Caco-2 (cell line): Measurements from ENCODE around the gene TDRD9. TPM values are rescaled to one million over a fixed set of nuclear protein-coding genes. Genes with fewer than 3 reads are reported as not detected.

Experiments used
- BruUV-seq: library from RNA; stranded (reverse); fragments of 400-500 nt; replicated peaks from 2 replicates; lab custom pipeline; 2021; lab: Mats Ljungman, UMichigan
- CTCF ChIA-PET: fragments of 300-600 bp; sonication (Branson Sonifier 250); formaldehyde crosslinking; loops from one replicate; lab custom pipeline; 2022; ENCODE audit warnings: antibody characterized with exemption; lab: Charles Lee
- POLR2A ChIA-PET: fragments of 300-600 bp; sonication (Branson Sonifier 250); formaldehyde crosslinking; loops from one replicate; lab custom pipeline; 2022; ENCODE audit warnings: antibody characterized with exemption; lab: Charles Lee
- DNase-seq, 2 experiments: peaks; one replicate each; pipeline versions ENCODE4 v3.0.0 to v3.0.0-alpha.2; 2020 to 2022
- H3K27me3 ChIP-seq: replicated peaks from 2 replicates; pipeline ENCODE4 v1.6.0; 2011; ENCODE audit warnings: low read length; ENCODE audit not compliant: control insufficient read depth, insufficient read depth
- H3K36me3 ChIP-seq: 2 replicates; pipeline ENCODE4 v1.5.1; 2011; ENCODE audit warnings: low read length; ENCODE audit not compliant: control insufficient read depth, insufficient read depth
- H3K4me1 ChIP-seq: fragments of 250-450 bp; sonication (Bioruptor Pico); 2 replicates; pipeline ENCODE4 v1.5.1; 2020; ENCODE audit warnings: mild to moderate bottlenecking
- H3K4me3 ChIP-seq: 2 replicates; pipeline ENCODE4 v1.5.1; 2011; ENCODE audit warnings: low read depth, mild to moderate bottlenecking, control low read depth, low read length
- H3K9me3 ChIP-seq: fragments of 250-450 bp; sonication (Bioruptor Pico); 2 replicates; pipeline ENCODE4 v1.5.1; 2020; ENCODE audit warnings: mild to moderate bottlenecking, moderate library complexity
- H3K27ac Mint-ChIP-seq: one replicate; pipeline ENCODE4 v1.8.0; 2022; ENCODE audit warnings: mixed read lengths; ENCODE audit not compliant: unreplicated experiment
- H3K27me3 Mint-ChIP-seq: one replicate; pipeline ENCODE4 v1.8.0; 2022; ENCODE audit warnings: mixed read lengths; ENCODE audit not compliant: insufficient read depth, unreplicated experiment
- H3K36me3 Mint-ChIP-seq: one replicate; pipeline ENCODE4 v1.8.0; 2022; ENCODE audit warnings: mild to moderate bottlenecking, mixed read lengths; ENCODE audit not compliant: insufficient read depth, unreplicated experiment
- H3K4me1 Mint-ChIP-seq: one replicate; pipeline ENCODE4 v1.8.0; 2022; ENCODE audit warnings: low read depth, mixed read lengths; ENCODE audit not compliant: unreplicated experiment
- H3K4me3 Mint-ChIP-seq: one replicate; pipeline ENCODE4 v1.8.0; 2022; ENCODE audit warnings: mild to moderate bottlenecking, moderate library complexity, mixed read lengths; ENCODE audit not compliant: unreplicated experiment
- H3K9me3 Mint-ChIP-seq: one replicate; pipeline ENCODE4 v1.8.0; 2022; ENCODE audit warnings: mixed read lengths; ENCODE audit not compliant: unreplicated experiment
- intact Hi-C: fragments of 100-400 bp; cut with micrococcal nuclease; formaldehyde crosslinking; loops from one replicate; pipeline ENCODE4 v1.10.0; 2022; ENCODE audit not compliant: unreplicated experiment
- total RNA-seq: library from RNA; stranded (reverse); gene quantifications from 2 replicates; pipeline ENCODE4 v1.2.3, GENCODE V29; 2022
- TF ChIP-seq, protein P1 (sequence below), 2 experiments: fragments of 200-600 bp in 1 of 2; IDR thresholded peaks; 1 replicate in 1 of 2; 2 replicates in 1 of 2; pipeline versions ENCODE4 v1.5.1 to v1.8.0; 2011 to 2022; ENCODE audit warnings: antibody characterized with exemption in 1 of 2, control low read depth in 1 of 2, inconsistent platforms in 1 of 2, low read depth in 1 of 2, low read length in 1 of 2, mild to moderate bottlenecking in 1 of 2, moderate library complexity in 1 of 2; ENCODE audit not compliant: insufficient read depth in 1 of 2, severe bottlenecking in 1 of 2, unreplicated experiment in 1 of 2

TDRD9 gene
- total RNA-seq, 1 experiment from 2014 or later = not detected

DNA sequence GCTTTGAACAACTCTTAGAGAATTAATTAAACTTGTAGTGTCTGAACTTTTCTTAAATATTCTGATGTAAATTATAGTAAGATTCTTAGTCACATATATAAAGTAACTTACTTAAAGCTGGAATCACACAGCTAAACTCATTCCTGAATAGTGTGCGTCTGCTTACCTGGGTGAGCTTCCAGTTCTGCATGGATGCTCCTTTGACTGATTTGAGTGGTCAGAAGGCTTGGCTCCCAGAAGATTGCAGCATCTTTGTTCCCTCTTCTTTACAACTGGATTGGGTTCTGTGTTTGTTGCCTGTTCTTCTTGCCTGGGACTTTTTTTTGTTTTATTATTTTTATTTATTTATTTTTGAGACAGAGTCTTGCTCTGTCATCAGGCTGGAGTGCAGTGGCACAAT lies 90.8 kb downstream of the TDRD9 start:
- TF ChIP-seq, protein P1, sequence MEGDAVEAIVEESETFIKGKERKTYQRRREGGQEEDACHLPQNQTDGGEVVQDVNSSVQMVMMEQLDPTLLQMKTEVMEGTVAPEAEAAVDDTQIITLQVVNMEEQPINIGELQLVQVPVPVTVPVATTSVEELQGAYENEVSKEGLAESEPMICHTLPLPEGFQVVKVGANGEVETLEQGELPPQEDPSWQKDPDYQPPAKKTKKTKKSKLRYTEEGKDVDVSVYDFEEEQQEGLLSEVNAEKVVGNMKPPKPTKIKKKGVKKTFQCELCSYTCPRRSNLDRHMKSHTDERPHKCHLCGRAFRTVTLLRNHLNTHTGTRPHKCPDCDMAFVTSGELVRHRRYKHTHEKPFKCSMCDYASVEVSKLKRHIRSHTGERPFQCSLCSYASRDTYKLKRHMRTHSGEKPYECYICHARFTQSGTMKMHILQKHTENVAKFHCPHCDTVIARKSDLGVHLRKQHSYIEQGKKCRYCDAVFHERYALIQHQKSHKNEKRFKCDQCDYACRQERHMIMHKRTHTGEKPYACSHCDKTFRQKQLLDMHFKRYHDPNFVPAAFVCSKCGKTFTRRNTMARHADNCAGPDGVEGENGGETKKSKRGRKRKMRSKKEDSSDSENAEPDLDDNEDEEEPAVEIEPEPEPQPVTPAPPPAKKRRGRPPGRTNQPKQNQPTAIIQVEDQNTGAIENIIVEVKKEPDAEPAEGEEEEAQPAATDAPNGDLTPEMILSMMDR (IDR thresholded peaks at IDR 0.05; ENCODE audit: insufficient read depth in 1 of 2, low read depth in 1 of 2, low read length in 1 of 2, severe bottlenecking in 1 of 2, unreplicated experiment in 1 of 2) = no peak

GRCh38 chr14:104019806-104020205 lies 91.5 kb downstream of the TDRD9 start:
- no TSS peak for BruUV-seq
- intact Hi-C loops = no loop called here
- TF ChIP-seq, protein P1 (IDR thresholded peaks at IDR 0.05; ENCODE audit: insufficient read depth in 1 of 2, low read depth in 1 of 2, low read length in 1 of 2, severe bottlenecking in 1 of 2, unreplicated experiment in 1 of 2) = no peak
- Mint-ChIP-seq H3K27me3 (peaks cover 21% of the 10 kb centered on the region), H3K4me3 (no peak overlapping the region), H3K27ac (no peak overlapping the region), H3K36me3 (no peaks in the 10 kb centered on the region), H3K9me3 (no peaks in the 10 kb centered on the region), H3K4me1 (no peaks in the 10 kb centered on the region)
- H3K9me3 ChIP-seq = no peaks in the 10 kb centered on the region
- H3K36me3 ChIP-seq = no peaks in the 10 kb centered on the region
- no peaks in the 10 kb centered on the region; the same call in 1 of the 2 replicates for H3K27me3 ChIP-seq
- H3K4me3 ChIP-seq = no peak overlapping the region
- ChIA-PET CTCF (no interaction called here), POLR2A (no interaction called here)
- no peaks in the 10 kb centered on the region for H3K4me1 ChIP-seq
- no peak for DNase-seq

More for the DNA sequence above, 90.8 kb downstream of the TDRD9 start:
- H3K9me3 ChIP-seq = no peaks in the 10 kb centered on the region
- H3K27me3 ChIP-seq = no peaks in the 10 kb centered on the region; the same call in 1 of the 2 replicates
- H3K4me1 ChIP-seq = no peaks in the 10 kb centered on the region
- intact Hi-C loops = no loop called here
- no peak overlapping the region for H3K4me3 ChIP-seq
- no peak for DNase-seq
- BruUV-seq = no TSS peak
- no peak overlapping the region for H3K4me3 Mint-ChIP-seq
- H3K36me3 ChIP-seq = no peaks in the 10 kb centered on the region
- H3K27me3 Mint-ChIP-seq = peaks cover 21% of the 10 kb centered on the region
- H3K36me3 Mint-ChIP-seq = no peaks in the 10 kb centered on the region
- H3K9me3 Mint-ChIP-seq = no peaks in the 10 kb centered on the region
- POLR2A ChIA-PET = no interaction called here
- H3K27ac Mint-ChIP-seq = no peak overlapping the region
- CTCF ChIA-PET = no interaction called here
- H3K4me1 Mint-ChIP-seq = no peaks in the 10 kb centered on the region

GRCh38 chr14:104020471-104020870 lies 92.2 kb downstream of the TDRD9 start:
- Mint-ChIP-seq H3K4me3 (no peak overlapping the region), H3K36me3 (no peaks in the 10 kb centered on the region), H3K27ac (no peak overlapping the region), H3K27me3 (peaks cover 18% of the 10 kb centered on the region), H3K9me3 (no peaks in the 10 kb centered on the region), H3K4me1 (no peaks in the 10 kb centered on the region)
- Histone ChIP-seq H3K27me3 (no peaks in the 10 kb centered on the region; the same call in 1 of the 2 replicates), H3K4me1 (no peaks in the 10 kb centered on the region), H3K9me3 (no peaks in the 10 kb centered on the region), H3K4me3 (no peak overlapping the region), H3K36me3 (no peaks in the 10 kb centered on the region)
- TF ChIP-seq, protein P1 (IDR thresholded peaks at IDR 0.05; ENCODE audit: insufficient read depth in 1 of 2, low read depth in 1 of 2, low read length in 1 of 2, severe bottlenecking in 1 of 2, unreplicated experiment in 1 of 2) = no peak
- BruUV-seq = no TSS peak
- DNase-seq = no peak
- intact Hi-C loops = no loop called here
- ChIA-PET CTCF (no interaction called here), POLR2A (no interaction called here)
